Gastroesophageal sphincter (tissue), 3 donors: Measurements from ENCODE around the gene KCNB1.

Experiments used
- CTCF ChIP-seq, 4 experiments: fragments of 200-600 bp in 2 of 4; fragments of 450-650 bp in 2 of 4; sonication (generic) in 1 of 4; IDR thresholded peaks; one replicate each; pipeline ENCODE4 v1.5.1; 2017 to 2019; ENCODE audit warnings: antibody characterized with exemption in 4 of 4, mild to moderate bottlenecking in 2 of 4, moderate library complexity in 2 of 4
- EP300 ChIP-seq: sonication (generic); formaldehyde crosslinking; IDR thresholded peaks from one replicate; pipeline ENCODE4 v1.6.1; 2017; ENCODE audit warnings: antibody characterized with exemption, mild to moderate bottlenecking
- POLR2A ChIP-seq, 2 donors: fragments of 450-650 bp; IDR thresholded peaks; one replicate each; pipeline ENCODE4 v1.6.1; 2017; ENCODE audit warnings: antibody characterized with exemption in 2 of 2, mild to moderate bottlenecking in 2 of 2, moderate library complexity in 1 of 2
- POLR2AphosphoS5 ChIP-seq: sonication (generic); formaldehyde crosslinking; IDR thresholded peaks from one replicate; pipeline ENCODE4 v1.6.1; 2017; ENCODE audit warnings: antibody characterized with exemption

GRCh38 chr20:49409302-49409974 is 73.0 kb downstream of the KCNB1 start:
- no peak for TF ChIP-seq CTCF (IDR thresholded peaks at IDR 0.05)
- TF ChIP-seq POLR2AphosphoS5 = no peak
- TF ChIP-seq POLR2A (IDR thresholded peaks at IDR 0.05) = no peak
- no peak for TF ChIP-seq EP300
